BE2C (cell line): ENCODE results near the gene NR4A1.

Source experiments
- DNase-seq: peaks from one replicate; pipeline ENCODE4 v3.0.0-alpha.2; 2020
- H3K27me3 ChIP-seq: fragments of 250-450 bp; sonication (Bioruptor Pico); 2 replicates; pipeline ENCODE4 v1.5.1; 2020; ENCODE audit warnings: mild to moderate bottlenecking
- H3K36me3 ChIP-seq: fragments of 250-450 bp; sonication (Bioruptor Pico); 2 replicates; pipeline ENCODE4 v1.5.1; 2020; ENCODE audit warnings: mild to moderate bottlenecking
- H3K4me1 ChIP-seq: fragments of 250-450 bp; sonication (Bioruptor Pico); 2 replicates; pipeline ENCODE4 v1.5.1; 2020
- H3K4me3 ChIP-seq: 2 replicates; pipeline ENCODE4 v1.5.1; 2011; ENCODE audit warnings: low read depth, low read length
- H3K9me3 ChIP-seq: fragments of 250-450 bp; sonication (Bioruptor Pico); 2 replicates; pipeline ENCODE4 v1.5.1; 2020
- CTCF ChIP-seq: IDR thresholded peaks from 2 replicates; pipeline ENCODE4 v1.5.1; 2012; ENCODE audit warnings: mild to moderate bottlenecking, low read depth, low read length

Gene NR4A1

DNA sequence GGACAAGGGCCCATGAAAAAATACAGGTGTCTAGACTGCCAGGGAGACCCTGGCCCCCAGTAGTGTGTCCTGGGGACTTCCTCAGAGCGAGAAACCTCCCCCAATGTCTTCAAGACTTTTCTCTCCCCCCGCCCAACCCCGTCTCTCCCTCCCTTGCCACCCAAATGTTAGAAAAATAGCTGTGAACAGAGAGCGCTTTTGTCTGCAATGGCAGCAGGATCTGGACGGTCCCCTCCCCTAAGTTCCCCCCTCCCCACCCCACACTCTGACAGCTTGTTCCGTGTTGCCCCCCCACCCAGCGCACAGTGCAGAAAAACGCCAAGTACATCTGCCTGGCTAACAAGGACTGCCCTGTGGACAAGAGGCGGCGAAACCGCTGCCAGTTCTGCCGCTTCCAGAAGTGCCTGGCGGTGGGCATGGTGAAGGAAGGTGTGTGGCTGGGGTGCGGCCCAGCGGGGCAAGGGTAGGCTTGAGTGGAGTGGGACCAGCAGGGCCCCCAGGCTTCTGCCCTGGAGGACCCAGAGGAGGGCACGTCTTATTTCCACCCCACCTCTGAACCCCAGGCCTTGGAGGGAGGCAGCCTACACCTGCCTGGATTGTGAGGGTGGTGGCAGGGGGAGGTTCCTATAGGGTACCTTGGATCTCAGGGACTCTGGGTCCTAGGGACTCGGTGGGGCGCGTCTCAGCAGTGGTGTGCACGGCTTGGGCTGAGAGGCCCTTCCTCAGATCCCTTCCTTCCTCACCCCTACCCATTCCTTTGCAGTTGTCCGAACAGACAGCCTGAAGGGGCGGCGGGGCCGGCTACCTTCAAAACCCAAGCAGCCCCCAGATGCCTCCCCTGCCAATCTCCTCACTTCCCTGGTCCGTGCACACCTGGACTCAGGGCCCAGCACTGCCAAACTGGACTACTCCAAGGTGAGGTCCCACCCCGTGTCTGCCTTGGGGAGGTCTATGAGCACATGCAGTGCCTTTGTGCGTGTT, 4.8 kb downstream of the NR4A1 start:
- Histone ChIP-seq H3K4me1 (peaks cover 20% of the 10 kb centered on the region), H3K27me3 (no peaks in the 10 kb centered on the region), H3K4me3 (no peak overlapping the region), H3K36me3 (peaks cover 25% of the 10 kb centered on the region), H3K9me3 (no peaks in the 10 kb centered on the region)
- DNase-seq = no peak
- TF ChIP-seq CTCF = no peak

DNA sequence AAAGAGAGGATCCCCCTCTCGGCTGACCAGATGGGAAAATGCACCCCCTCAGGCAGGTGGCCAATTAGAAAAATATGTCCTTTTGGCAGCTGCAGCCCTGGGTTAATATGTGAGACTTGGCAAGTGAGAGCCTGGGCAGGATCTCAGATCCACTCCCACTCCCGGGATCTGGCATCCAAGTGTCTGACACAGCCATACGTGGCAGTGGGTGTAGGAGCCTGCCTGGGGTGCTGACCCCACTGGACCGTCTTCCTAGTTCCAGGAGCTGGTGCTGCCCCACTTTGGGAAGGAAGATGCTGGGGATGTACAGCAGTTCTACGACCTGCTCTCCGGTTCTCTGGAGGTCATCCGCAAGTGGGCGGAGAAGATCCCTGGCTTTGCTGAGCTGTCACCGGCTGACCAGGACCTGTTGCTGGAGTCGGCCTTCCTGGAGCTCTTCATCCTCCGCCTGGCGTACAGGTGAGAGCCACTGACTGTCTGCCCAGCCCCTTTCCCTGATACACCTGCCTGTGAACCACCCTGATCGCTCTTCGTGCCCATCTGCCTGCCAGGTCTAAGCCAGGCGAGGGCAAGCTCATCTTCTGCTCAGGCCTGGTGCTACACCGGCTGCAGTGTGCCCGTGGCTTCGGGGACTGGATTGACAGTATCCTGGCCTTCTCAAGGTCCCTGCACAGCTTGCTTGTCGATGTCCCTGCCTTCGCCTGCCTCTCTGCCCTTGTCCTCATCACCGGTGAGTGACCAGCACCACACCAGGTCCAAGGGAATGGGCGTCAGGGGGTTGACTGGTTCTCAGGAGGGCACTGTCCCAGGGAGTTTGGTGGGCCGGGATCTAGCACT, 5.8 kb downstream of the NR4A1 start:
- H3K27me3 ChIP-seq = no peaks in the 10 kb centered on the region
- no peak for TF ChIP-seq CTCF
- H3K9me3 ChIP-seq = no peaks in the 10 kb centered on the region
- H3K4me1 ChIP-seq = peaks cover 14% of the 10 kb centered on the region
- DNase-seq = no peak
- peaks cover 25% of the 10 kb centered on the region for H3K36me3 ChIP-seq
- H3K4me3 ChIP-seq = no peak overlapping the region

DNA sequence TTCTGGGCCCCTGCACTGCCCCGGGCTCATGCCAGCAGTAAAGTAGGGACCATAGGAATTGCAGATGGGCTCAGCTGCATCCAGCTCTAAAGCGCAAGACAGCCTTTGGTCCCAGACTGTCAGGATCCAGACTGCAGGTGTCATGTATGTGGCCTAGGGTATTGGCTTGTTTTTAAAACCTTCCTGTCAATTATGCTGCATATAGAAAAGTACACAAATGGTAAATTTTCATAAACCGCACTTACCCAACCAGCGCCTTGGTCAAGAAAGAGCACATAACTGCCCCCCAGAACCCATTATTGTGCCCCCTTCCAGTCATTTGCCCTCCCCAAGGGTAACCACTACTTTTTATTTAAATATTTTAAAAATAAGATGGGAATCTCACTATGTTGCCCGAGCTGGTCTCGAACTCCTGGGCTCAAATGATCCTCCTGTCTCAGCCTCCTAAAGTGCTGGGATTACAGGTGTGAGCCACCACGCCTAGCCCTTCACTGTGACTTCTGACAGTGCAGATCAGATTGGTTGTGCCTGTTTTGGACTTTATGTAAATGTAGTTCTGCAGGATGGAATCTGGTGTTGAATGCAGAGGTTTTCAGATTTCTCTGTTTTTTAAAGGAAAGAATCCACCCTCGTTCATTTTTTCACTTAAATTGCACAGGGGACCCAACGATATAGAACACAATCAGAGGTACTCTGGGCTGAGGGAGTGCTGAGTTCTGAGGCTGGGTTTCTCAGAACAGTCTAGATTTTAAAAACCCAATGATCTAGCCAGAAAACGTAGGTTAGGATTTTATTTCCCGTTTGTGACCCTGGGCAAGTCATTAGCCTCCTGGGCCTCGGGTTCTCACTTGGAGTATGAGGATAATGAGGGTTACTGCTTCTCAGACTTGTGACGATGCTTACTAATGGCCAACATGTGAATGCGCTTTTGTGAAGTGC, 6.7 kb downstream of the NR4A1 start:
- Histone ChIP-seq H3K27me3 (no peaks in the 10 kb centered on the region), H3K36me3 (peaks cover 25% of the 10 kb centered on the region), H3K4me1 (peaks cover 14% of the 10 kb centered on the region), H3K9me3 (no peaks in the 10 kb centered on the region), H3K4me3 (no peak overlapping the region)
- no peak for TF ChIP-seq CTCF
- DNase-seq = no peak

GRCh38 chr12:52058631-52059361, 7.6 kb downstream of the NR4A1 start:
- Histone ChIP-seq H3K36me3 (peaks cover 25% of the 10 kb centered on the region), H3K4me1 (peaks cover 14% of the 10 kb centered on the region), H3K9me3 (no peaks in the 10 kb centered on the region), H3K27me3 (no peaks in the 10 kb centered on the region), H3K4me3 (no peak overlapping the region)
- DNase-seq = peak; percentile 86
- no peak for TF ChIP-seq CTCF
